HCT116 (cell line): ENCODE measurements around the gene SLFN5. TPM values are rescaled to one million over a fixed set of nuclear protein-coding genes. Genes with fewer than 3 reads are reported as not detected.

Source experiments
- ATAC-seq: fragments of 200-7000 bp; cut with Tn5 transposase; 2 replicates; pipeline ENCODE4 v1.9.1; 2020; ENCODE audit warnings: mild to moderate bottlenecking, moderate library complexity
- BruUV-seq: library from RNA; stranded (reverse); fragments of 400-500 nt; replicated peaks from 2 replicates; lab custom pipeline; 2021; lab: Mats Ljungman, UMichigan
- CTCF ChIA-PET: fragments of 300-600 bp; sonication (Branson Sonifier 250); formaldehyde crosslinking; loops from one replicate; lab custom pipeline; 2021; ENCODE audit warnings: antibody characterized with exemption; lab: Charles Lee
- POLR2A ChIA-PET: fragments of 300-600, 350-600 bp; sonication (Branson Sonifier 250); formaldehyde crosslinking; loops from one replicate; lab custom pipeline; 2021; ENCODE audit warnings: antibody characterized with exemption; lab: Charles Lee
- RAD21 ChIA-PET, 2 experiments: fragments of 300-600 bp; sonication (Branson Sonifier 250); formaldehyde crosslinking; loops; one replicate each; lab custom pipeline; 2023; ENCODE audit warnings: low total read pairs in 2 of 2; ENCODE audit not compliant: uncharacterized antibody in 2 of 2, unreplicated experiment in 2 of 2, low non-redundant PET in 1 of 2; lab: Charles Lee
- DNase-seq: peaks from one replicate; pipeline ENCODE4 v3.0.0-alpha.2; 2010; ENCODE audit warnings: low read depth, low spot score
- H2AFZ ChIP-seq: fragments of 200-600 bp; shearing (Covaris generic), sonication (generic); 2 replicates; pipeline ENCODE4 v1.6.1; 2017; ENCODE audit warnings: low read depth, mixed run types, mixed read lengths, antibody characterized with exemption, low read length; ENCODE audit not compliant: poor library complexity, severe bottlenecking
- H3K27ac ChIP-seq: 2 replicates; pipeline ENCODE4 v1.5.1; 2012; ENCODE audit warnings: low read depth, low read length
- H3K27me3 ChIP-seq: fragments of 200-600 bp; sonication (generic); 2 replicates; pipeline ENCODE4 v1.6.1; 2016; ENCODE audit warnings: mixed run types, low read length, mixed read lengths; ENCODE audit not compliant: insufficient read depth
- H3K36me3 ChIP-seq, 2 experiments: fragments of 200-500 bp in 1 of 2; fragments of 200-600 bp in 1 of 2; sonication (Bioruptor generic) in 1 of 2; sonication (generic) in 1 of 2; 2 replicates each; pipeline versions ENCODE4 v1.5.1 to v1.6.1; 2014 to 2016; ENCODE audit warnings: low read length in 2 of 2, inconsistent platforms in 1 of 2, mixed read lengths in 1 of 2, mixed run types in 1 of 2; ENCODE audit not compliant: insufficient read depth in 2 of 2, control insufficient read depth in 1 of 2
- H3K4me1 ChIP-seq, 2 experiments: fragments of 200-600 bp in 1 of 2; sonication (generic) in 1 of 2; 2 replicates each; pipeline versions ENCODE4 v1.5.1 to v1.6.1; 2012 to 2017; ENCODE audit warnings: low read length in 2 of 2, inconsistent platforms in 1 of 2, mild to moderate bottlenecking in 1 of 2, mixed read lengths in 1 of 2, mixed run types in 1 of 2, moderate library complexity in 1 of 2; ENCODE audit not compliant: insufficient read depth in 2 of 2, control insufficient read depth in 1 of 2
- H3K4me2 ChIP-seq: fragments of 200-600 bp; sonication (generic); 2 replicates; pipeline ENCODE4 v1.6.1; 2017; ENCODE audit warnings: mixed run types, low read length, mixed read lengths
- H3K4me3 ChIP-seq, 2 experiments: fragments of 200-600 bp in 1 of 2; sonication (generic) in 1 of 2; replicated peaks in 1 of 2; 2 replicates each; pipeline ENCODE4 v1.5.1; 2011 to 2016; ENCODE audit warnings: low read length in 2 of 2, control low read depth in 1 of 2, low read depth in 1 of 2, mild to moderate bottlenecking in 1 of 2, mixed read lengths in 1 of 2, mixed run types in 1 of 2
- H3K79me2 ChIP-seq: fragments of 200-600 bp; sonication (generic); 2 replicates; pipeline ENCODE4 v1.6.1; 2017; ENCODE audit warnings: mild to moderate bottlenecking, mixed run types, low read length, moderate library complexity, mixed read lengths; ENCODE audit not compliant: insufficient read depth
- H3K9ac ChIP-seq: fragments of 200-600 bp; sonication (generic); 2 replicates; pipeline ENCODE4 v1.6.1; 2016; ENCODE audit warnings: low read length, mixed read lengths
- H3K9me2 ChIP-seq: fragments of 200-600 bp; sonication (generic), shearing (Covaris generic); 2 replicates; pipeline ENCODE4 v1.6.1; 2017; ENCODE audit warnings: mixed run types, mild to moderate bottlenecking, moderate library complexity; ENCODE audit not compliant: insufficient read depth
- H3K9me3 ChIP-seq, 2 experiments: fragments of 200-500 bp in 1 of 2; fragments of 200-600 bp in 1 of 2; sonication (Bioruptor generic) in 1 of 2; sonication (generic) in 1 of 2; 2 replicates each; pipeline ENCODE4 v1.6.1; 2014 to 2017; ENCODE audit warnings: low read length in 2 of 2, mixed read lengths in 2 of 2, inconsistent platforms in 1 of 2, low read depth in 1 of 2, mild to moderate bottlenecking in 1 of 2, mixed run types in 1 of 2, moderate library complexity in 1 of 2; ENCODE audit not compliant: control insufficient read depth in 1 of 2, insufficient read depth in 1 of 2
- H4K20me1 ChIP-seq: fragments of 200-600 bp; sonication (generic), shearing (Covaris generic); 2 replicates; pipeline ENCODE4 v1.6.1; 2017; ENCODE audit warnings: mixed run types, mild to moderate bottlenecking, moderate library complexity; ENCODE audit not compliant: insufficient read depth
- CBX3 ChIP-seq: IDR thresholded peaks from 2 replicates; pipeline ENCODE4 v1.6.1; 2012; ENCODE audit warnings: low read depth
- CEBPB ChIP-seq: IDR thresholded peaks from 2 replicates; pipeline ENCODE4 v1.6.1; 2012; ENCODE audit warnings: low read depth
- EGR1 ChIP-seq: IDR thresholded peaks from 2 replicates; pipeline ENCODE4 v1.6.1; 2012; ENCODE audit warnings: low read depth
- EZH2phosphoT487 ChIP-seq: fragments of 200-600 bp; IDR thresholded peaks from 2 replicates; pipeline ENCODE4 v1.6.1; 2018; ENCODE audit warnings: antibody characterized with exemption, borderline replicate concordance
- FOSL1 ChIP-seq: IDR thresholded peaks from 2 replicates; pipeline ENCODE4 v1.6.1; 2012; ENCODE audit warnings: low read depth
- POLR2A ChIP-seq: IDR thresholded peaks from 2 replicates; pipeline ENCODE4 v1.7.0; 2011; ENCODE audit warnings: borderline replicate concordance; ENCODE audit not compliant: insufficient read depth, insufficient read length; ENCODE audit errors: extremely low read depth
- RAD21 ChIP-seq: IDR thresholded peaks from 2 replicates; pipeline ENCODE4 v1.6.1; 2012; ENCODE audit warnings: low read depth, mild to moderate bottlenecking
- SIN3A ChIP-seq: IDR thresholded peaks from 2 replicates; pipeline ENCODE4 v1.6.1; 2012; ENCODE audit warnings: low read depth
- ZBTB33 ChIP-seq: IDR thresholded peaks from 2 replicates; pipeline ENCODE4 v1.6.1; 2011; ENCODE audit warnings: mild to moderate bottlenecking, low read length, moderate library complexity; ENCODE audit not compliant: insufficient replicate concordance; ENCODE audit errors: extremely low read depth
- ZFX ChIP-seq: fragments of 450-650 bp; IDR thresholded peaks from 2 replicates; pipeline ENCODE4 v1.6.1; 2017
- ZNF274 ChIP-seq: fragments of 200-500 bp; sonication (Bioruptor generic); IDR thresholded peaks from 2 replicates; pipeline ENCODE4 v1.6.1; 2014; ENCODE audit warnings: mild to moderate bottlenecking, low read depth, low read length, inconsistent platforms
- intact Hi-C: fragments of 100-400 bp; cut with micrococcal nuclease; formaldehyde crosslinking; loops from 2 replicates; pipeline ENCODE4 v1.10.0; 2022
- total RNA-seq: library from RNA; stranded (reverse); gene quantifications from one replicate; pipeline ENCODE4 v1.2.1, GENCODE V29; 2021; ENCODE audit not compliant: unreplicated experiment

SLFN5 gene
- total RNA-seq, 1 experiment from 2014 or later, result 23.7 TPM

GRCh38 chr17:35286120-35286781, 43.4 kb downstream of the SLFN5 start:
- Histone ChIP-seq H4K20me1 (no peaks in the 10 kb centered on the region), H3K4me3 (no peak overlapping the region), H3K79me2 (no peaks in the 10 kb centered on the region), H3K4me2 (no peak overlapping the region), H3K9me2 (no peaks in the 10 kb centered on the region), H3K9me3 (no peaks in the 10 kb centered on the region), H3K27ac (no peak overlapping the region), H3K36me3 (no peaks in the 10 kb centered on the region), H3K27me3 (peaks cover 27% of the 10 kb centered on the region), H3K9ac (no peak overlapping the region), H3K4me1 (no peaks in the 10 kb centered on the region), H2AFZ (no peak overlapping the region)
- DNase-seq (no peak), ATAC-seq (no peak)
- no TSS peak for BruUV-seq
- CTCF ChIA-PET, result no interaction called here
- TF ChIP-seq POLR2A (no peak), RAD21 (no peak)
- POLR2A ChIA-PET, result no interaction called here
- RAD21 ChIA-PET, result no interaction called here
- intact Hi-C loops, result no loop called here

GRCh38 chr17:35287286-35287811, 44.5 kb downstream of the SLFN5 start:
- Histone ChIP-seq H3K4me3 (no peak overlapping the region), H3K4me1 (no peaks in the 10 kb centered on the region), H3K4me2 (no peak overlapping the region), H3K27ac (no peak overlapping the region), H2AFZ (no peak overlapping the region), H3K79me2 (no peaks in the 10 kb centered on the region), H3K9me3 (no peaks in the 10 kb centered on the region), H4K20me1 (no peaks in the 10 kb centered on the region), H3K27me3 (peaks cover 34% of the 10 kb centered on the region), H3K36me3 (no peaks in the 10 kb centered on the region), H3K9me2 (no peaks in the 10 kb centered on the region), H3K9ac (no peak overlapping the region)
- ATAC-seq (no peak), DNase-seq (no peak)
- intact Hi-C loops, result no loop called here
- TF ChIP-seq EZH2phosphoT487 (no peak), CBX3 (no peak), EGR1 (no peak), ZBTB33 (no peak), FOSL1 (no peak), SIN3A (no peak), POLR2A (no peak), ZFX (no peak), CEBPB (no peak), ZNF274 (no peak)
- BruUV-seq, result no TSS peak
- RAD21 ChIA-PET, result no interaction called here
- CTCF ChIA-PET, result no interaction called here
- POLR2A ChIA-PET, result no interaction called here
